Lower leg skin (tissue), 4 donors: ENCODE data around the gene TMTC2. TPM values are rescaled to one million over a fixed set of nuclear protein-coding genes. Genes with fewer than 3 reads are reported as not detected.

Experiments used
- DNase-seq, 2 donors: peaks; one replicate each; pipeline ENCODE4 v3.0.0-alpha.2; 2019; ENCODE audit warnings: low spot score in 2 of 2
- H3K4me3 ChIP-seq: fragments of 200-600 bp; sonication (generic); 2 replicates; pipeline ENCODE4 v1.5.1; 2017; ENCODE audit warnings: mild to moderate bottlenecking, low read depth; ENCODE audit not compliant: poor library complexity, severe bottlenecking
- CTCF ChIP-seq, 3 donors: fragments of 450-650 bp; IDR thresholded peaks; one replicate each; pipeline ENCODE4 v1.5.1; 2016; ENCODE audit warnings: antibody characterized with exemption in 3 of 3, mild to moderate bottlenecking in 3 of 3, moderate library complexity in 2 of 3
- POLR2A ChIP-seq, 2 donors: fragments of 450-650 bp; IDR thresholded peaks; one replicate each; pipeline ENCODE4 v1.6.1; 2016 to 2017; ENCODE audit warnings: antibody characterized with exemption in 2 of 2, mild to moderate bottlenecking in 1 of 2, moderate library complexity in 1 of 2
- WGBS, 2 donors: methylation state at CpG; one replicate each; pipeline ENCODE4 v1.1.5; 2018; 5-methylcytosine and 5-hydroxymethylcytosine counted together
- intact Hi-C: fragments of 100-400 bp; cut with DNase I; formaldehyde crosslinking; loops from one replicate; pipeline ENCODE4 v1.15.0; 2023; ENCODE audit warnings: low total_unique reads
- total RNA-seq, 4 donors: library from RNA; depleted of rRNA; stranded (reverse); fragments of >200 nt; gene quantifications; one replicate each; pipeline ENCODE4 v1.1.0, GENCODE V29; 2016

Gene TMTC2
- total RNA-seq, 4 donors from 2014 or later: 12.9 to 17.4 (median 14.5) TPM

DNA sequence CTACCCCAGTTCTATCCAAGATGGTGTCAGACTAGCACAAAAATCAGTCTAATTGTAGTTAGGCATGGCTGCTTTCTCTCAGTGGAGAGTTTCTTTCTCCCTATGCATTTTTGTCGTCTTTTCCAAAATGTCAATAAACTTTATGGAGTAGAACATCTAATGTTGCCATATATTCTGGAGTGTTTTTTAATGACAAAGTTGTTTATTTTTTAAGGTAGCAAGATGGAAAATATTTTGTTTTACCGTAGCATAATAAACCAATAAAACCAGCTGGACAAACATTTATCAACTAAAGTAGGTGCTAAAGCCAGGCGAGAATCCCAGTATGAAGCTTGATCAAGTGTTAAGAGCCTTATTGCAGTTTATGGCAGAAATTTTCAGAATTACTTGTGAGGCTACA is 146.3 kb downstream of the TMTC2 start:
- DNase-seq: no peak
- intact Hi-C loops: no loop called here
- TF ChIP-seq CTCF (IDR thresholded peaks at IDR 0.05): no peak
- TF ChIP-seq POLR2A (IDR thresholded peaks at IDR 0.05): no peak
- WGBS, 2 donors: 71 to 74% methylated on average over 3 of the region's 3 CpGs
- H3K4me3 ChIP-seq: no peak overlapping the region

DNA sequence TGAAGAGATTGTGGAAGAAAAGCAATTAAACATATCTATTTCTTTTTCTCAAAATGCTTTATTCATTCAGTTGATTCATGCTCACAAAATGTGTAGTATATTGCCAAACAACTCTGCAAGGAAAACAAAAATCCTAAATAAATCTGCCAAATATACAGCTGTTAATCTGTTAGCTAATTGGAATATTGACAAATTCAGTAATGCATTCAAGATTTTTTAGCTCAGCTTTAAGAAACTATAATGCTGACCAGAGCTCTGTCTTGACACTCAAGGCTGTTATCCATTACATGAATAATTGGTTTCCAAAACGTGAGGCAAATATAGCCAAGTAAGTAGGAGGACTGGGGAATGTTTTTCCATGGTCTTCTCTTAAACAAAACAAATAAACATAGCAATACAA is 146.8 kb downstream of the TMTC2 start:
- TF ChIP-seq CTCF (IDR thresholded peaks at IDR 0.05) (no peak), POLR2A (IDR thresholded peaks at IDR 0.05) (no peak)
- intact Hi-C loops: no loop called here
- DNase-seq: no peak
- 31 to 41% methylated on average over 1 of the region's 1 CpG for WGBS, 2 donors
- no peak overlapping the region for H3K4me3 ChIP-seq

DNA sequence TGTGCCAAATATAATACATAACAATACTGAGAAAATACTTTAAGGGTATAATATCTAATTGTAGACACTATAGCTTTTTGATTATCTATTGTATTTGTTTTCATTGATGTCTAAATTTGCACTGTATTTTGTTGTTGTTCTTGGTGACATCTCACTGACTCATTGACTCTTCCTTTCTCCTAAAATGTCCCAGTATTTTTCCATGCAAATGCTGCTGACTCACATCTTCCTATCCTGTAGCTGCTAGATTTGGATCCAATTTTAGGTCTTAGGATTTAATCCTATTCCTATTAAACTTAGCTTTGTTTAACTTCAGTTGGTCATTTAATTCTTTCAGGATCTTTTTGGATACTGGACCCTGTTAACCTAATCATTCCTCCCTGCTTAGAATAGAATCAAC is 148.5 kb downstream of the TMTC2 start:
- TF ChIP-seq POLR2A (IDR thresholded peaks at IDR 0.05): no peak
- no peak for TF ChIP-seq CTCF (IDR thresholded peaks at IDR 0.05)
- no peak overlapping the region for H3K4me3 ChIP-seq
- no peak for DNase-seq
- intact Hi-C loops: no loop called here

- intact Hi-C loops: no loop called here
- H3K4me3 ChIP-seq: no peak overlapping the region
- no peak for DNase-seq
- whole genome bisulfite sequencing, 2 donors: 41 to 53% methylated on average over 1 of the region's 1 CpG
- TF ChIP-seq POLR2A (IDR thresholded peaks at IDR 0.05) (no peak), CTCF (IDR thresholded peaks at IDR 0.05) (no peak)
These were observed 151.4 kb downstream of the TMTC2 start for GRCh38 chr12:82838131-82838551.

- DNase-seq: no peak
- H3K4me3 ChIP-seq: no peak overlapping the region
- TF ChIP-seq POLR2A (IDR thresholded peaks at IDR 0.05): no peak
- no peak for TF ChIP-seq CTCF (IDR thresholded peaks at IDR 0.05)
- intact Hi-C loops: no loop called here
- 90 to 93% methylated on average over 1 of the region's 1 CpG for WGBS, 2 donors
These were observed 152.1 kb downstream of the TMTC2 start for GRCh38 chr12:82838827-82839226.

DNA sequence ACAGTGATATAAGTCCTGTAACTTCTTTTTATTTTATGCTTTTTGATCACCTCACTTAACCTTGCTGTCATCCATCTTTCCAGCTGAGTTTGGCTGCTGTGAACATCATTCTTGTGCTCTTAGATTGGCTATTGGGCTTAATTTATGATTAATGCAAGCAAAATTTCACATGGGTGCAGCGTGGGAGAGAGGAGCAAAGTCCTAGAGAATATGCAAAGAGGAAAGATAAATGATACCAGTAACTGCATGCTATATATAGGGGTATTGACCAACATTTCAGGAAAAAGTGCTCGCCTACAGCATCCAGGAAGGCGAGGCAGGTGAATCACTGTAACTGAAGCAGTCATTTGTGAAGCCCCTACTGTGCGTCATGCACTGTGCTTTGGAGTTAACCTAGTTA is 153.1 kb downstream of the TMTC2 start:
- DNase-seq: no peak
- 90 to 91% methylated on average over 4 of the region's 4 CpGs for WGBS, 2 donors
- no peak for TF ChIP-seq CTCF (IDR thresholded peaks at IDR 0.05)
- TF ChIP-seq POLR2A (IDR thresholded peaks at IDR 0.05): no peak
- H3K4me3 ChIP-seq: no peak overlapping the region
- intact Hi-C loops: no loop called here
